ENCODE results near the gene TRIM52. TPM values are rescaled to one million over a fixed set of nuclear protein-coding genes. Genes with fewer than 3 reads are reported as not detected.
A peak's percentile ranks its signal among the peaks of the same experiment; 100 is the strongest.

TRIM52 gene
- total and polyA plus RNA-seq, 9 of the 15 experiments (the other 6 are each of a cell fraction or from before 2014, with no cell fraction given) = 3.3 to 21.9 (median 13.5) TPM

GRCh38 chr5:181230551-181230950 lies 30.4 kb downstream of the TRIM52 start (continued):
- TF ChIP-seq ESRRA (IDR thresholded peaks at IDR 0.05; ENCODE audit: borderline replicate concordance, low read depth) = no peak

GRCh38 chr5:181229996-181230395 lies 30.9 kb downstream of the TRIM52 start:
- no peak overlapping the region for H3K4me2 ChIP-seq (ENCODE audit: insufficient read depth, low read length)
- FAIRE-seq = no peak
- intact Hi-C loops (cut with micrococcal nuclease) = no loop called here
- H3K4me3 ChIP-seq = no peak overlapping the region
- H3K9ac ChIP-seq (ENCODE audit: insufficient read depth in 1 of 2, low read depth in 2 of 2, low read length in 2 of 2) = peak overlapping the region in 1 of 2 experiments; percentile 22; a peak in 1 of 4 replicates
- DNase-seq (ENCODE audit: extremely low read depth in 1 of 4, low spot score in 3 of 4) = no peak
- no peaks in the 10 kb centered on the region for H3K9me3 ChIP-seq (replicated peaks; ENCODE audit: control insufficient read depth, insufficient read depth, low read depth, low read length)
- no peak overlapping the region for H2AFZ ChIP-seq (ENCODE audit: low read depth, low read length)
- peaks cover 0 to 9% of the 10 kb centered on the region in 2 experiments; a peak in 2 of 5 replicates for H3K4me1 ChIP-seq (replicated peaks in 1 of 2; ENCODE audit: control insufficient read depth in 2 of 2, insufficient read depth in 2 of 2, low read length in 2 of 2)
- no peak for TF ChIP-seq EP400 (IDR thresholded peaks at IDR 0.05)
- no peak for TF ChIP-seq CLOCK (CRISPR knock-in tag; IDR thresholded peaks at IDR 0.05; ENCODE audit: borderline replicate concordance)
- no peak for TF ChIP-seq ZNF263 (CRISPR knock-in tag; IDR thresholded peaks at IDR 0.05; ENCODE audit: borderline replicate concordance)
- TF ChIP-seq CHD2 (IDR thresholded peaks at IDR 0.05; ENCODE audit: low read depth, low read length) = no peak
- no peak for TF ChIP-seq CHCHD3 (CRISPR knock-in tag; IDR thresholded peaks at IDR 0.05)
- no peak for TF ChIP-seq HSF4 (CRISPR knock-in tag; IDR thresholded peaks at IDR 0.05; ENCODE audit: borderline replicate concordance)
- TF ChIP-seq MYNN (IDR thresholded peaks at IDR 0.05) = no peak
- TF ChIP-seq MYNN (CRISPR knock-in tag; IDR thresholded peaks at IDR 0.05) = no peak
- no peak for TF ChIP-seq RBM17 (IDR thresholded peaks at IDR 0.05; ENCODE audit: borderline replicate concordance, low read depth, low read length)
- no peak for TF ChIP-seq XRCC3 (IDR thresholded peaks at IDR 0.05)
- no peak for TF ChIP-seq ZKSCAN1 (IDR thresholded peaks at IDR 0.05; ENCODE audit: low read depth, low read length)
- no peak for TF ChIP-seq RBM39 (optimal IDR thresholded peaks at IDR 0.05; ENCODE audit: low read depth, low read length)
- TF ChIP-seq SNAPC5 (CRISPR knock-in tag; IDR thresholded peaks at IDR 0.05) = no peak
- no peak for TF ChIP-seq TRIM28 (IDR thresholded peaks at IDR 0.05)
- no peak for TF ChIP-seq HNRNPH1 (optimal IDR thresholded peaks at IDR 0.05; ENCODE audit: low read depth, low read length)
- in situ Hi-C loops (cut with MboI) = no loop called here
- WGBS (ENCODE audit: insufficient coverage, low coverage, missing lambda C conversion rate) = 85% methylated on average over 9 of the region's 13 CpGs
- H3K27ac ChIP-seq (ENCODE audit: extremely low read depth, low read depth, low read length) = no peak overlapping the region
- ATAC-seq = no peak
- peaks cover 5% of the 10 kb centered on the region; the same call in 1 of the 2 replicates for H4K20me1 ChIP-seq (replicated peaks; ENCODE audit: control insufficient read depth, insufficient read depth, low read length)
- ChIA-PET POLR2A (interaction anchor here (1.0 to 1.6 kb wide), 2 partner anchors 8 to 9 kb away, joined by 3 to 4 read pairs; no protein-coding TSS in a partner anchor), CTCF (ENCODE audit: low intra/inter-chr PET ratio) (no interaction called here)
- H3K27me3 ChIP-seq (ENCODE audit: control insufficient read depth in 2 of 2, insufficient read depth in 2 of 2, low read length in 2 of 2) = no peaks in the 10 kb centered on the region
- H3K79me2 ChIP-seq (ENCODE audit: control insufficient read depth, insufficient read depth, low read length) = peaks cover 15% of the 10 kb centered on the region
- no TSS peak for BruUV-seq (replicated peaks)
- peaks cover 83% of the 10 kb centered on the region for H3K36me3 ChIP-seq (ENCODE audit: control insufficient read depth, insufficient read depth, low read length)
- peaks cover 3% of the 10 kb centered on the region for H3K9me1 ChIP-seq (ENCODE audit: control insufficient read depth, insufficient read depth, low read length)
